IMR-90 (cell line): ENCODE results near the gene C12orf57. TPM values are rescaled to one million over a fixed set of nuclear protein-coding genes. Genes with fewer than 3 reads are reported as not detected.

Experiments used
- ATAC-seq: fragments of 200-7000 bp; cut with Tn5 transposase; 2 replicates; pipeline ENCODE4 v1.9.1; 2020; ENCODE audit warnings: low read depth, mild to moderate bottlenecking, moderate library complexity
- BruUV-seq: library from RNA; stranded (reverse); fragments of 400-500 nt; replicated peaks from 2 replicates; lab custom pipeline; 2021; lab: Mats Ljungman, UMichigan
- CTCF ChIA-PET: fragments of 300-600 bp; formaldehyde crosslinking; extraction: SDS; loops from one replicate; lab custom pipeline; 2021; ENCODE audit warnings: antibody characterized with exemption; lab: Yijun Ruan, JAX
- POLR2A ChIA-PET: fragments of 300-600 bp; sonication (Branson Sonifier 250); formaldehyde crosslinking; loops from one replicate; lab custom pipeline; 2022; ENCODE audit warnings: antibody characterized with exemption; ENCODE audit not compliant: unreplicated experiment; lab: Charles Lee
- DNase-seq: peaks from one replicate; pipeline ENCODE4 v3.0.0; 2013
- H2AFZ ChIP-seq: replicated peaks from 2 replicates; pipeline ENCODE3; 2013; ENCODE audit warnings: low read length, mild to moderate bottlenecking; ENCODE audit not compliant: poor library complexity
- H2AK5ac ChIP-seq: 2 replicates; pipeline ENCODE4 v1.6.1; 2013; ENCODE audit warnings: low read depth, low read length, inconsistent platforms
- H2AK9ac ChIP-seq: replicated peaks from 2 replicates; pipeline ENCODE3; 2013; ENCODE audit warnings: mild to moderate bottlenecking, low read depth, low read length, moderate library complexity; ENCODE audit not compliant: poor library complexity
- H2BK120ac ChIP-seq: 2 replicates; pipeline ENCODE4 v1.6.1; 2013; ENCODE audit warnings: low read depth, low read length, inconsistent platforms
- H2BK15ac ChIP-seq: 3 replicates; pipeline ENCODE4 v1.6.1; 2013; ENCODE audit warnings: low read depth, low read length, inconsistent platforms
- H2BK20ac ChIP-seq: 2 replicates; pipeline ENCODE4 v1.6.1; 2013; ENCODE audit warnings: low read depth, mild to moderate bottlenecking, inconsistent platforms, low read length, moderate library complexity
- H2BK5ac ChIP-seq: 2 replicates; pipeline ENCODE4 v1.6.1; 2013; ENCODE audit warnings: mild to moderate bottlenecking, low read depth, low read length, inconsistent platforms; ENCODE audit not compliant: poor library complexity, severe bottlenecking
- H3K14ac ChIP-seq: replicated peaks from 2 replicates; pipeline ENCODE4 v1.6.1; 2013; ENCODE audit warnings: low read depth, low read length, inconsistent platforms
- H3K18ac ChIP-seq: 2 replicates; pipeline ENCODE4 v1.6.1; 2013; ENCODE audit warnings: low read depth, low read length, control low read depth
- H3K23ac ChIP-seq: 2 replicates; pipeline ENCODE4 v1.6.1; 2013; ENCODE audit warnings: low read depth, low read length, inconsistent platforms
- H3K27ac ChIP-seq: 2 replicates; pipeline ENCODE4 v1.5.1; 2013; ENCODE audit warnings: mild to moderate bottlenecking, control low read depth, low read length; ENCODE audit not compliant: insufficient read depth
- H3K27me3 ChIP-seq: 2 replicates; pipeline ENCODE4 v1.6.1; 2013; ENCODE audit warnings: low read length; ENCODE audit not compliant: control insufficient read depth, insufficient read depth
- H3K36me3 ChIP-seq: 2 replicates; pipeline ENCODE4 v1.6.1; 2013; ENCODE audit warnings: low read length, mixed read lengths; ENCODE audit not compliant: control insufficient read depth, insufficient read depth
- H3K4ac ChIP-seq: 2 replicates; pipeline ENCODE4 v1.6.1; 2013; ENCODE audit warnings: low read depth, low read length, inconsistent platforms
- H3K4me1 ChIP-seq: 2 replicates; pipeline ENCODE4 v1.6.1; 2013; ENCODE audit warnings: low read length, mixed read lengths; ENCODE audit not compliant: control insufficient read depth, insufficient read depth
- H3K4me2 ChIP-seq: 2 replicates; pipeline ENCODE4 v1.6.1; 2013; ENCODE audit warnings: low read depth, mild to moderate bottlenecking, control low read depth, low read length, moderate library complexity
- H3K4me3 ChIP-seq: 2 replicates; pipeline ENCODE4 v1.5.1; 2013; ENCODE audit warnings: low read depth, mild to moderate bottlenecking, control low read depth, low read length, moderate library complexity; ENCODE audit not compliant: insufficient read depth
- H3K56ac ChIP-seq: 2 replicates; pipeline ENCODE4 v1.6.1; 2013; ENCODE audit warnings: low read length, inconsistent platforms; ENCODE audit not compliant: insufficient read depth; ENCODE audit errors: extremely low read depth
- H3K79me1 ChIP-seq, 2 experiments: 2 replicates each; pipeline ENCODE4 v1.6.1; 2013; ENCODE audit warnings: low read length in 2 of 2, inconsistent platforms in 1 of 2, low read depth in 1 of 2
- H3K9ac ChIP-seq: 2 replicates; pipeline ENCODE4 v1.6.1; 2013; ENCODE audit warnings: low read depth, low read length, control low read depth
- H3K9me1 ChIP-seq: 2 replicates; pipeline ENCODE4 v1.6.1; 2013; ENCODE audit warnings: low read length, inconsistent platforms; ENCODE audit not compliant: insufficient read depth
- H3K9me3 ChIP-seq: 2 replicates; pipeline ENCODE4 v1.6.1; 2013; ENCODE audit warnings: low read length; ENCODE audit not compliant: control insufficient read depth, insufficient read depth
- H4K20me1 ChIP-seq: 2 replicates; pipeline ENCODE4 v1.6.1; 2013; ENCODE audit warnings: low read length, inconsistent platforms; ENCODE audit not compliant: insufficient read depth
- H4K5ac ChIP-seq: 2 replicates; pipeline ENCODE4 v1.6.1; 2013; ENCODE audit warnings: mild to moderate bottlenecking, low read depth, low read length, control low read depth
- H4K8ac ChIP-seq, 2 experiments: 2 replicates each; pipeline ENCODE4 v1.6.1; 2013; ENCODE audit warnings: low read depth in 2 of 2, low read length in 2 of 2, control low read depth in 1 of 2, inconsistent platforms in 1 of 2
- H4K91ac ChIP-seq: 2 replicates; pipeline ENCODE4 v1.6.1; 2013; ENCODE audit warnings: low read depth, low read length, inconsistent platforms; ENCODE audit not compliant: insufficient read depth
- BHLHE40 ChIP-seq: fragments of 150-350 bp; IDR thresholded peaks from 2 replicates; pipeline ENCODE4 v1.6.1; 2016; ENCODE audit warnings: mild to moderate bottlenecking, low read depth, low read length
- CEBPB ChIP-seq: IDR thresholded peaks from 2 replicates; pipeline ENCODE4 v1.6.1; 2012; ENCODE audit warnings: low read depth, low read length, improper control_type of control experiment
- CHD1 ChIP-seq: IDR thresholded peaks from 2 replicates; pipeline ENCODE4 v1.6.1; 2012; ENCODE audit warnings: low read depth, low read length, improper control_type of control experiment
- CTCF ChIP-seq: conservative IDR thresholded peaks from 2 replicates; pipeline ENCODE4 v1.5.1; 2012; ENCODE audit warnings: mild to moderate bottlenecking, low read depth, low read length, improper control_type of control experiment
- ELK1 ChIP-seq: fragments of 150-350 bp; IDR thresholded peaks from 2 replicates; pipeline ENCODE4 v1.6.1; 2016; ENCODE audit warnings: low read depth, mild to moderate bottlenecking, low read length, moderate library complexity, borderline replicate concordance
- FOS ChIP-seq: fragments of 150-350 bp; IDR thresholded peaks from 2 replicates; pipeline ENCODE4 v1.6.1; 2016; ENCODE audit warnings: low read depth, low read length
- MAFK ChIP-seq: IDR thresholded peaks from 2 replicates; pipeline ENCODE4 v1.6.1; 2012; ENCODE audit warnings: low read depth, low read length, improper control_type of control experiment
- MAZ ChIP-seq: IDR thresholded peaks from 2 replicates; pipeline ENCODE4 v1.6.1; 2012; ENCODE audit warnings: low read depth, mild to moderate bottlenecking, low read length, improper control_type of control experiment, moderate library complexity, borderline replicate concordance
- MXI1 ChIP-seq: IDR thresholded peaks from 2 replicates; pipeline ENCODE4 v1.6.1; 2012; ENCODE audit warnings: low read depth, mild to moderate bottlenecking, low read length, moderate library complexity, borderline replicate concordance
- NFE2L2 ChIP-seq: fragments of 150-350 bp; IDR thresholded peaks from 2 replicates; pipeline ENCODE4 v1.6.1; 2016; ENCODE audit warnings: low read depth, mild to moderate bottlenecking, low read length
- POLR2A ChIP-seq: IDR thresholded peaks from 2 replicates; pipeline ENCODE4 v1.6.1; 2012; ENCODE audit warnings: mild to moderate bottlenecking, low read depth, low read length
- RAD21 ChIP-seq: IDR thresholded peaks from 2 replicates; pipeline ENCODE4 v1.6.1; 2012; ENCODE audit warnings: low read length, improper control_type of control experiment
- RCOR1 ChIP-seq: IDR thresholded peaks from 2 replicates; pipeline ENCODE4 v1.6.1; 2012; ENCODE audit warnings: mild to moderate bottlenecking, low read length, improper control_type of control experiment; ENCODE audit not compliant: insufficient replicate concordance
- RFX5 ChIP-seq: IDR thresholded peaks from 2 replicates; pipeline ENCODE4 v1.8.0; 2012; ENCODE audit warnings: low read depth, mild to moderate bottlenecking, low read length, moderate library complexity
- SMC3 ChIP-seq: fragments of 150-350 bp; IDR thresholded peaks from 2 replicates; pipeline ENCODE4 v1.6.1; 2016; ENCODE audit warnings: low read depth, mild to moderate bottlenecking, antibody characterized with exemption, low read length, moderate library complexity
- USF2 ChIP-seq: fragments of 150-350 bp; IDR thresholded peaks from 2 replicates; pipeline ENCODE4 v1.6.1; 2017; ENCODE audit warnings: mild to moderate bottlenecking, antibody characterized with exemption, low read length, low read depth
- WGBS, 2 experiments: methylation state at CpG; one replicate each; pipeline versions ENCODE4 v1.1.5 to v1.1.7; 2013; ENCODE audit warnings: missing lambda C conversion rate in 2 of 2; ENCODE audit not compliant: insufficient read length in 1 of 2; ENCODE audit errors: extremely low coverage in 2 of 2; 5-methylcytosine and 5-hydroxymethylcytosine counted together
- dilution Hi-C: fragments of 300-500 bp; cut with HindIII; formaldehyde crosslinking; loops from one replicate; pipeline ENCODE4 v1.14.3; 2018; ENCODE audit warnings: low sequenced_read_pairs; ENCODE audit not compliant: unreplicated experiment
- in situ Hi-C: fragments of 300-500 bp; cut with MboI; formaldehyde crosslinking; loops from 3 replicates; pipeline ENCODE4 v1.14.3; 2019; ENCODE audit warnings: low sequenced_read_pairs, inconsistent platforms, mixed read lengths
- intact Hi-C: fragments of 100-400 bp; cut with micrococcal nuclease; formaldehyde crosslinking; loops from 2 replicates; pipeline ENCODE4 v1.10.0; 2022
- polyA plus RNA-seq, 3 experiments: library from polyadenylated mRNA; depleted of rRNA; stranded (reverse); fragments of >200 nt; gene quantifications; 2 replicates each; pipeline ENCODE4 v1.2.3, GENCODE V29; 2012; ENCODE audit warnings: low replicate concordance in 1 of 3
- total RNA-seq: library from RNA; depleted of rRNA; stranded (reverse); fragments of >200 nt; gene quantifications from 2 replicates; pipeline ENCODE4 v1.2.3, GENCODE V29; 2012

Gene C12orf57
- total and polyA plus RNA-seq, 2 of the 4 experiments (the other 2 are of a cell fraction), result 238 to 530 TPM

GRCh38 chr12:6941782-6942181 is 2.0 kb upstream of the C12orf57 start:
- Histone ChIP-seq H4K91ac (no peak overlapping the region), H3K23ac (no peak overlapping the region), H2BK15ac (no peak overlapping the region), H3K79me1 (peaks cover 17 to 51% of the 10 kb centered on the region in 2 experiments), H3K4me3 (no peak overlapping the region), H3K4ac (no peak overlapping the region), H3K56ac (no peak overlapping the region), H2BK20ac (no peak overlapping the region), H3K14ac (no peak overlapping the region), H3K18ac (no peak overlapping the region), H3K4me2 (no peak overlapping the region), H3K27me3 (no peaks in the 10 kb centered on the region), H4K20me1 (no peaks in the 10 kb centered on the region; the same call in 1 of the 2 replicates), H2AK5ac (no peak overlapping the region), H2AK9ac (no peak overlapping the region), H3K9ac (no peak overlapping the region), H3K4me1 (peaks cover 5% of the 10 kb centered on the region; the same call in 1 of the 2 replicates), H2BK120ac (no peak overlapping the region), H3K36me3 (peaks cover 39% of the 10 kb centered on the region), H2BK5ac (no peak overlapping the region), H2AFZ (no peak overlapping the region), H4K5ac (no peak overlapping the region), H3K9me3 (no peaks in the 10 kb centered on the region), H4K8ac (no peak overlapping the region), H3K27ac (no peak overlapping the region), H3K9me1 (0 out of 2 replicates have a peak, but pooled peaks cover 2% of the 10 kb centered on the region)
- no CpG with 5 or more reads among the region's 12 CpGs for WGBS, 2 experiments
- no peak for DNase-seq
- ChIA-PET CTCF (no interaction called here), POLR2A (no interaction called here)
- BruUV-seq, result no TSS peak
- in situ Hi-C loops (loop anchor here (10.0 kb wide), 1 partner anchor 173 kb away; no protein-coding TSS in a partner anchor), intact Hi-C loops (loop anchor here (2.0 kb wide), 1 partner anchor 73 kb away; no protein-coding TSS in a partner anchor), dilution Hi-C loops (no loop called here)
- no peak for ATAC-seq
- TF ChIP-seq CTCF (no peak), RCOR1 (no peak), RAD21 (no peak), FOS (no peak), CHD1 (no peak), RFX5 (no peak), ELK1 (no peak), CEBPB (no peak), MAFK (no peak), MXI1 (no peak), USF2 (no peak), MAZ (no peak), NFE2L2 (no peak), BHLHE40 (no peak), POLR2A (no peak), SMC3 (no peak)
